ENCODE results near the gene FOXD4L5.
"Not testable (repeated sequence)": the region's sequence is repeated elsewhere in the genome, so short reads cannot be mapped to it uniquely, and the experiment has no call there.

FOXD4L5 gene
- total RNA-seq, result 0 reads per million in 2 donors

DNA sequence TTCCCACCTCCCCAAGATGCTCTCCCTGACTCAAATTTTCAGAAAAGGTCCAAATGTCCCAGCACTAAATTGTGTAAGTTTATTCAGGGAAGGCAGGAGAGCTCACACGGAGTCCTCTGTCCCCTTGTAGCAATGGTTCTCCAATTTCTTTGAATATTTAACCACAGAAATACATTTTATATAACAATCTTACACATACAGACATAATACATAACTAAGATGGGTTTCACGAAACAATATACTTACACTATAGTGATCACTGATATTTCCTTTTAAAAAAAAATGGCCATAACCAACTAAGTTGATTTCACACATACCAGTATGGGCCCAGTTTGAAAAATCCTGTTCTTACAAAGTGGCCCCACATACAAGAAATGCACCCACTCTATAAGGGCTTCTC, at the start of gene FOXD4L5:
FOXD4L5 (minus strand) TSS at position 101 of the 400 bp plus-strand sequence. CDS start 832 bp downstream, outside the sequence.
- DNase-seq, result not testable (repeated sequence)

DNA sequence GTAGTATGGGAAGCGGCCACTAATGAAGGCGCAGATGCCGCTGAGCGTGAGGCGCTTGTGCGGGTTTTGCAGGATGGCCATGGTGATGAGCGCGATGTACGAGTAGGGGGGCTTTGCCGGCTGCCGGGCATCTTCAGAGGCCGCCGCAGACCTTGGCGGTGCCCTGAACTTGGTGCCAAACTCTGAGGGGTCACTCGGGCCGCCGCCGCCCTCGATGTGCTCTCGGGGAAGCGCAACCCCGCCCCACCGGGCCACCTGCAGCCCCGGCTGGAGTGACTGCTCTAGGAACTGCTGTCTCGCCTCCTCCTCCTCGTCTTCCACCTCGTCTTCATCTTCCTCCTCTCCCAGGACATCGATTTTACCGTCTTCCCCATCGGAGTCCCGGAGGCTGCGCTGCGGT, 1.1 kb downstream of the FOXD4L5 start:
- DNase-seq, result not testable (repeated sequence)

DNA sequence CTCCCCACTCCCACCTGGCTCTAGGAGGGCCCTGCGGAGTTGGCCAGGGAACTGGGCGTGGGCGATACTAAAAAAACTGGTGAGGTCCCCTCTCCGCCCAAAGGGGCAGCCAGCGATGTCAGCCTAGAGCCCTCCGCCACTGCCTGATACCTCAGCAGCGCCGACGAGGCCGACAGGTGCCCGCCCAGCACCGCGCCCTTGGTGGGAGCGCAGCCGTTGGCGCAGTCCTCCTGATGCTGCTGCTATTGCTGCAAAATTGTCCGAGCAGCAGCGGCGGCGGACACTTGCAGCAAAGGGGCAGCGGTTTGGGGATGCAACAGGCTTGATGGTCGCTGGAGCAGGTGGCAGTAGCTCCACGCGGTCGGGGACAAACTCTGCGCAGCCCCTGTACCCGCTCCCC, 2.0 kb downstream of the FOXD4L5 start:
- not testable (repeated sequence) for DNase-seq
